ENCODE measurements around the gene KIR2DL4.
"Not testable (repeated sequence)": the region's sequence is repeated elsewhere in the genome, so short reads cannot be mapped to it uniquely, and the experiment has no call there.

Gene KIR2DL4

GRCh38 chr19:54803410-54803809 lies at the start of gene KIR2DL4:
TSS of gene KIR2DL4 (plus strand) at chr19:54803610. CDS start at chr19:54803652, 42 bp downstream.
- no peak for DNase-seq (ENCODE audit: extremely low read depth in 1 of 2, low read depth in 1 of 2)

GRCh38 chr19:54756204-54757110 lies 47.0 kb upstream of the KIR2DL4 start:
- not testable (repeated sequence) for DNase-seq (ENCODE audit: extremely low read depth in 1 of 2, low read depth in 1 of 2)

- DNase-seq (ENCODE audit: extremely low read depth in 1 of 2, low read depth in 1 of 2) = not testable (repeated sequence)
These were observed 44.8 kb upstream of the KIR2DL4 start for GRCh38 chr19:54758577-54758976.

GRCh38 chr19:54764219-54764618 lies 39.2 kb upstream of the KIR2DL4 start:
- not testable (repeated sequence) for DNase-seq (ENCODE audit: extremely low read depth in 1 of 2, low read depth in 1 of 2)

- DNase-seq (ENCODE audit: extremely low read depth in 1 of 2, low read depth in 1 of 2) = not testable (repeated sequence)
These were observed 36.9 kb upstream of the KIR2DL4 start for GRCh38 chr19:54766464-54766863.

- not testable (repeated sequence) for DNase-seq (ENCODE audit: extremely low read depth in 1 of 2, low read depth in 1 of 2)
These were observed 33.8 kb upstream of the KIR2DL4 start, which contains the start of gene KIR2DL1 for GRCh38 chr19:54769646-54770045. TSS of gene KIR2DL1 (plus strand) at chr19:54769793. CDS start at chr19:54769851, 58 bp downstream.

GRCh38 chr19:54770511-54770910 lies 32.9 kb upstream of the KIR2DL4 start:
- not testable (repeated sequence) for DNase-seq (ENCODE audit: extremely low read depth in 1 of 2, low read depth in 1 of 2)

- not testable (repeated sequence) for DNase-seq (ENCODE audit: extremely low read depth in 1 of 2, low read depth in 1 of 2)
These were observed 32.1 kb upstream of the KIR2DL4 start for GRCh38 chr19:54771018-54771960.

- DNase-seq (ENCODE audit: extremely low read depth in 1 of 2, low read depth in 1 of 2) = not testable (repeated sequence)
These were observed 30.7 kb upstream of the KIR2DL4 start for GRCh38 chr19:54772666-54773065.

- DNase-seq (ENCODE audit: extremely low read depth in 1 of 2, low read depth in 1 of 2) = not testable (repeated sequence)
These were observed 28.2 kb upstream of the KIR2DL4 start for GRCh38 chr19:54775095-54775815.

GRCh38 chr19:54775830-54776229 lies 27.6 kb upstream of the KIR2DL4 start:
- DNase-seq (ENCODE audit: extremely low read depth in 1 of 2, low read depth in 1 of 2) = not testable (repeated sequence)

GRCh38 chr19:54777851-54778250 lies 25.6 kb upstream of the KIR2DL4 start:
- DNase-seq (ENCODE audit: extremely low read depth in 1 of 2, low read depth in 1 of 2) = not testable (repeated sequence)

GRCh38 chr19:54778896-54779295 lies 24.5 kb upstream of the KIR2DL4 start:
- DNase-seq (ENCODE audit: extremely low read depth in 1 of 2, low read depth in 1 of 2) = not testable (repeated sequence)

- DNase-seq (ENCODE audit: extremely low read depth in 1 of 2, low read depth in 1 of 2) = not testable (repeated sequence)
These were observed 20.5 kb upstream of the KIR2DL4 start for GRCh38 chr19:54782916-54783315.

- not testable (repeated sequence) for DNase-seq (ENCODE audit: extremely low read depth in 1 of 2, low read depth in 1 of 2)
These were observed 17.2 kb upstream of the KIR2DL4 start for GRCh38 chr19:54786091-54786723.

GRCh38 chr19:54788154-54788553 lies 15.3 kb upstream of the KIR2DL4 start:
- not testable (repeated sequence) for DNase-seq (ENCODE audit: extremely low read depth in 1 of 2, low read depth in 1 of 2)

- no peak for DNase-seq (ENCODE audit: extremely low read depth in 1 of 2, low read depth in 1 of 2)
These were observed 12.7 kb upstream of the KIR2DL4 start for GRCh38 chr19:54790711-54791110.

GRCh38 chr19:54791476-54791875 lies 11.9 kb upstream of the KIR2DL4 start:
- DNase-seq (ENCODE audit: extremely low read depth in 1 of 2, low read depth in 1 of 2) = no peak

GRCh38 chr19:54792814-54793213 lies 10.6 kb upstream of the KIR2DL4 start:
- DNase-seq (ENCODE audit: extremely low read depth in 1 of 2, low read depth in 1 of 2) = no peak

GRCh38 chr19:54795758-54796157 lies 7.7 kb upstream of the KIR2DL4 start:
- no peak for DNase-seq (ENCODE audit: extremely low read depth in 1 of 2, low read depth in 1 of 2)
